Activated T-cell treated with anti-CD3 and anti-CD28 coated beads, Interleukin-2, amount 50 U/mL, for 1 hour (primary cell): ENCODE results near the gene ACHE.

ENCODE experiments used
- DNase-seq: peaks from one replicate; pipeline ENCODE4 v3.0.0-alpha.2; 2020

ACHE gene

DNA sequence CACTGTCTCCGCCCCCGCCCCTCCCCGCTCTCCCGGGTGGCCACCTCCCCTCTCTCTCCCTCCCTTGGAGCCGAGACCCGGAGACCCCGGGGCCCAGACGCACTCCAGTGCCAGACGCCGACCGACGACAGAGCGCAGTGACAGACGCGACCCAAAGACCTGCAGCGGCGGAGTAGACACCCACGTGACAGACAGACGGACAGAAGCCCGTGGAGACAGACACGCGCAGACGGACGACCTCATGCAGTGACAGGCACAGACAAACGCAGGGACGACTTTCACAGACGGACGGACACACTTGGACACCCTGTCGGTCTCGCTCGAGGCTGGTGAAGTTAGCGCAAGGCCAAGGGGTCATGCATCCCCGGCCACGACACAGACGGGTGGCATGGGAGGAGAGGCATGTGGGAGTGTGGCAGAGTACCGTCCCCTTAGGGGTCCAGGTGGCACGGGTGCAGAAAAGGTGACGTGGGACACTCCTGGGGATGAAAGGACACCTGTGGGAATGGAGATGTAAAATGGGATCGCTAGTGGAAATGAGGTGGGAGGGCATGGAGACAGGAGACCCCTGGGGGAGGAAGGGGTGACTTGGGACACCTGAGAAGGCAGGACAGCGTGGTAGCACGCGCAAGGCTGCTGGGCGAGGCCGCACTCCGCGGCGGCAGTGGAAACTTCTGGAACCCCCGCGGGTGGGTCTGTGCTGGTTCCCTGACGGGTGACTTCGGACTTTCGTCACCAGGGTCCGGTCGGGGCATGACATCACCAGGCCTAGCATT is 456 bp upstream of the ACHE start:
- no peak for DNase-seq

DNA sequence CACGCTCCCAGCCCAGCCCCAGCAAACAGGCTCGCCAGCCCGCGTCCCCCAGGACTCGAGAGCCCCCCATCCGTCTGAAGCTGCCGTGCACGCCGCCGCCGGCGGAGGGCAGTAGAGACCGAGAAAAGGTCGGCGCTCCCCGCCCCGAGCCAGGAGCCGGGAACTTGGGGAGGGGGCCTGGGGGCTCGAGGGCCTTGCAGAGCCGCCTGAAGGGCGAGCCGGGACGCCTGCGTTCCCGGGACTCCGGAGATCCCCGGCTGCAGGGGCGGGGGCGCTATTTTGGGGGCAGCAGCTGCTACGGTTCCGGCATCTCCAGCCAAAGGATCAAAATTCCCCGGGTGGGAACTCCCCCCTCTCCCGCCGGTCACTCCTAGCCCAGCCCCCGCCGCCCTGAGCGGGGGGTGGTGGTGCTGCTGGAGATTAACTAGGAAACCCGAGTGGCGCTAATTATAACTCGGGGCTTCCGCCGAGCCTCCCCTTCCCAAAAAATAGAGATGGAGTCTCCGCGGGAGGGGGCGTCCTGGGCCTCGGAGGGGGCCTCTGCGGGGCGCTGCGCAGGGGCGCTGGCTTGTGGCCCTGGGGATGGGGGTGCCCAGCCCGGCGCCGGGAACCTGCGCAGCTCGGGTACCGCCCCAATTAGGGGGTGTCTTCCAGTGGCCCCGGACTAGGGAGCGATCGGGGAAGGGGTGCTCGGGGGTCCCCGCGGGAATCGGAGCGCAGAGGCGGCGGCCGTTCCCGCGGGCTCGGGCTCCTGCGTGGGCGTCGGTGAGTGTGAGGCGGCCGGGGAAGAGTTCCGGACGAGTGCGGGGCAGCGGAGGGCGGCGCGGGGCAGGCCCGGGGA is 608 bp downstream of the ACHE start:
- peak; percentile 76 for DNase-seq

DNA sequence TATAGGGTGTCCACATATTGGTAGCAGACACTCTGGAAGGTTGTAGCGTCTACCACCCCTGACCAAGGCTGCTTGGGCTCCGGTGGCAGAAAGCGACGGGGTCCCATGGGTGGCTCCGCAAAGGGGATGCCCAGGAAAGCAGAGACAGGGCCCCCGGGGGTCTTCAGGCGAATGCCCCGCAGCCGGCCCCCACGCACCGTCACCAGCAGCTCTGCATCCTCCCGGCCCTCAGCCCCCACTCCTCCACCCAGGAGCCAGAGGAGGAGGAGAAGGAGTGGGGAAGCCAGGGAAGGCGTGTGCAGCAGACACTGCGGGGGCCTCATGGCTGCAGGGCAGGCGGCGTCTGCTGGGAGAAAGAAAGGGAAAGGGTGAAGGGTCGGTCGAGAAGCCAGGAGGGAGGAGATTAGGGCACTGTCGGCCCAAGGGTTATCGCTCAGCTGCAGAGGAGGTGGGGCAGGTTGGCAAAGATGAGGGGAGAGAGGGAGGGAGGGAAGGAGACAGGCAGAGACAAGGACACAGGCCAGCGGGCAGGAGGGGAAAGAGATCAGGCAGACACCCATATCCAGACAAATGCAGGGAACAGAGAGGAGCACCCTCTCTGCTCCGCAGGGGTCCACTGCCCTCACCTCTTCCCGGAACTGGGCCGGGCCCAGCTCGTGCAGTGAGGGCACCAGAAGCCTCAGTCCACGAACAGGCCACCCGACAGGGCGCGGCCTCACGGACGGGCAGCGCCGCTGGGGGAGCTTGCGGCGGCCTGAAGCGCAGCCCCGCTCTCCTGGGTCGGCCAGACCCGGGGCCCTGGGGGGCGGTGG is 1.6 kb downstream of the ACHE start:
- peak; percentile 20 for DNase-seq

DNA sequence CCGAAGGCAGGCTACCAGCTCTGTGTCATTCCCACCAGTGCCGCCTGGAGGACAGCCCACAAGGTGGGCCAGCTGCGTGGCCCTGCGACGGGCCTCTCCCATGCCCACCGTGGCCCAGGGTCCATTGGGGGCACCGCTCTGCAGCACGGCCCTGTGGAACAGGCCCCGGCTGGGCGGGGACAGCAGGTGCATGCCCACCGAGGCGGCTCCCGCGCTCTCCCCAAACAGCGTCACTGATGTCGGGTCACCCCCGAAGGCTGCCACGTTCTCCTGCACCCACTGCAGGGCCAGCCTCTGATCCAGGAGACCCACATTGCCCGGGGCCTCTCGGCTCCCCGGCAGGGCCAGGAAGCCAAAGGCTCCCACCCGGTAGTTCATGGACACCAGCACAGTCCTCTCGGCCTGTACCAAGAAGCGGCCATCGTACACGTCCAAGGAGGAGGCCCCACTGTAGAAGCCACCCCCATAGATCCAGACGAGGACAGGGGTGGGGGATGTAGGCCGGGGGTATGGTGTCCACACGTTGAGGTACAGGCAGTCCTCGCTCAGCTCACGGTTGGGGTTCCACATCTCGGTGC is 2.3 kb downstream of the ACHE start:
- DNase-seq: no peak

DNA sequence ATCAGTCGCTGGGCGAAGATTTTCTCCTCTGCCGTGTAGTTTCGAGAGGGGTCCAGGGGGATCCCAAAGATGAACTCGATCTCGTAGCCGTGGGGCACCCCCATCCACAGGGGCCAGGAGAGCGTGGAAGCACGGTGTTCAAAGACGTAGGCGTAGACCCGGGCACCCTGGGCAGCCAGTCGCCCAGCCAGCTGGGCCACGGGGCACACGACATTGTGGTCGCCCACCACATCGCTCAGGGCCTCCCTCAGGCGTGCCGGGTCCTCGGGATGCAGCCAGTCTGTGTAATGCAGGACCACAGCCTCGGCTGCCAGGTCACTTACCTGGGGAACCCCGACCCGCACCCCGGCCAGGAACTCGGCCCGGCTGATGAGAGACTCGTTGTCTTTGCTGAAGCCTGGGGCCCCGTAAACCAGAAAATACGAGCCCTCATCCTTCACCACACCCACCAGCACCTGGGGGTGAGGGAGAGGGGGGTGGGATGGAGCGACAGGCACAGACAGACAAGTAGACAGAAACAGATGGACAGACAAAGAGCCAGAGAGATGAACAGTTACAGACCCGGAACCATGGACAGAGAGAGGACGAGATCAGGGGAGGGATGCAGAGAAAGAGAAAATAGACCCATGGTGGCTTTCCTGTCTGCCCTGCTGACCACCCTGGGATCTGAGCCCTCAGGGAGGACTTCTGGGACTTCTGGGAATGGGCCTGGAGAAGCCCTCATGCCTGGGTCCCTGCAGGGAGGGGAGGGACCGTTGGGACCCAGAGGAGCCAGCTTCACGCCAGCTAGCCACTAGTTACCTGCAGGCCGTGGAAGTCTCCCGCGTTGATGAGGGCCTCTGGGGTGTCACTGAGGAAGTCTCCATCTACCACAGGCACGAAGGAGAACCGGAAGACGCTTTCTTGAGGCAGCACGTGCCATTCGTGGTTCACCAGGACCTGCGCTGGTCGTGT is 3.0 kb downstream of the ACHE start:
- DNase-seq: no peak

DNA sequence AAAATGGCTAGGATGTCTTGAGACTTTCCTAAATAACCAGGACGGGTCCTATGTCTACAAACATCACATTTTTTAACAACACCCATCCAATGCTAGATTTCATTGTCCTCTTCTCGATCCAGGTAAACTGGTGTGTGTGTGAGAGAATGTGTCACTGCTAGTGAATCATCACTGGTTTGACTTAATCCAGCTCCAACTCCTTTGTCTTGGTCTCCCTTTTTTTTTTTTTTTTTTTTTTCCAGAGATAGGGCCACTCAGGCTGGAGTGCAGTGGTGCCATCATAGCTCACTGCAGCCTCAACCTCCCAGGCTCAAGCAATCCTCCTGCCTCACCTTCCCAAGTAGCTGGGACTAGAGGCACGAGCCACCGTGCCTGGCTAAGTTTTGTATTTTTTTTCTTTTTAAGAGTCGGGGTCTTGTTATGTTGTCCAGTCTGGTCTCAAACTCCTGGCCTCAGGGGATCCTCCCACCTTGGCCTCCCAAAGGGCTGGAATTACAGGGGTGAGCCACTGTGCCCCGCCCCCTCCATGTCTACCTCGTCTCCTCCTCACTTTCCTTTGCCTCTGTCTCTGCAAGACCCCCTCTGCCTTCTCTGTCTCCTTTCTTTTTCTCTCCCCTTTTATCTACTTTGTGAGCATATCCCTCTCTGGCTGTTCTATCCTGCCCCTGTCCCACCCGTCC is 4.0 kb downstream of the ACHE start:
- DNase-seq: no peak

DNA sequence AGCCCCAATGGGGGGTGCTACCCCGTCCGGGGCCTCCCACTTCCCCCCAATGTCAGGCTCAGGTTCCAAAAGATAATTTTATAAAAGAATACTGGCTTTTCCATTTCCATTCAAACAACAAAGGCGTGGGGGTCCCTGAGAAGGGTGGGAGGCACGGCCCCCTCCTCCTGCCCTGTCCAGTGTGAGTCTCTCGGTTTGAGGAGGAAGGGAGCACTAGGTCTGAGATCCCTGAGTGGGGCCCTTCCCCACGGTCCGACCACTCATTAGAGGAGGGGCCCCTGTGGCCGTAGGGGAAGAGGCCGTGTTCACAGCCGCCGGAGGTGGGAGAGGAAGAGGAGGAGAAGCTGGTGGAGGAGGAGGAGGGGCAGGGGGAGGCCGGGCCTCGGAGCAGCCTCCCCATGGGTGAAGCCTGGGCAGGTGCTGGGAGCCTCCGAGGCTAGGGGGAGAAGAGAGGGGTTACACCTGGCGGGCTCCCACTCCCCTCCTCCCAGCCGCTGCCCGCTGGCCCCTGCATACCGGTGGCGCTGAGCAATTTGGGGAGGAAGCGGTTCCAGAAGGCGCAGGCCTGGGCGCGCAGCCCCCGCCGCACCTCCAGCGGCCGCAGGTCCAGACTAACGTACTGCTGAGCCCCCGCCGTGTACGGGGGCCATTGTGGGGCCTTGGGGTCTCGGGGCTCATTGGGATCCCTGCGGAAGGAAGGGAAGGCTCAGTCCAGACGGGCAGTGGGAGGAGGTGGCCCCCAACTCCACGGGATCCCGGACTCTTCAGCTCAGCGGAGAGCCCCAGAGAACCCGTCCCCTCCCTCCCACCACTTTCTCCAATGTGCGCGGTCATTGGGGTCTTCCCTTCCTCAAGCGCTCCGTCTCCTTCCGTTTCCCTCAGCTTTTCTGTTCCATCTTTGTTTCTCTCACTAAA is 4.8 kb downstream of the ACHE start:
- DNase-seq: no peak

DNA sequence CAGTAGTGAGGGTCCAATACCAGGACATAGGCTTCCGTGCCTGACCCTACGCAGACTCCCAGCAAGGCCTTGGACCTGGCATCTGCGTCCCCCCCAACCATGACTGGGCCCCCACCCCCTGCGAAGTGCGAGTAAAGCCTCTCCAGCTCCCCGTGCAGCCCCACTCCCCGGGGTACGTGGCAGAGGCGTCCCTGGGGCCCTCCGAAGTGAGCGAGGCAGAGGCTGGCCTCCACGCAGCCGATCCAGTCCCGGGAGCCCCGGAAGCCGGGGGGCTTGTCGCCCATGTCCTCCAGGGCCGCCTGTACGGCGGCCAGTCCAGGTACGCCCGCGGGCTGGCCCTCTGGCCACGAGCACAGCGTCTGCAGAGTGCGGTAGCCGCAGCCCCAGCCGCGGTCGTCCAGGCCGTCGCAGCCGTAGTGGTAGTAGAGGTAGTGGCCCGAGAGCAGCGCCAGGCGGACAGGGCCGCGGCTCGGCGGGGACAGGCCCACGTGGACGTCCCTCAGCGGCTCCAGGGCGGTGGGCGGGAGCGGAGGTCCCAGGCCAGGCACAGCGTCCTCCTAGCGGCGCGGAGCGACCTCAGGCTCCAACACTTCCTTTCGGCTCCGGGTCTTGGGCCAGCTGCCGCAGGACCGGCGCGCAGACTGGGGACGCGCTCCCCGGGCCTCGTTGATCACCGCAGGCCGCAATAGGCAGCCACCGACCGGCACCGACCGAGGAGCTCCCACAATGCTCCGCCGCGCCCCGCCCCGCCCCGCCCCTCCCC is 6.5 kb downstream of the ACHE start, which contains the start of gene UFSP1:
TSS of gene UFSP1 (minus strand) at position 728 of the 763 bp plus-strand sequence. CDS start at position 284, 444 bp downstream.
- peak; percentile 40 for DNase-seq

DNA sequence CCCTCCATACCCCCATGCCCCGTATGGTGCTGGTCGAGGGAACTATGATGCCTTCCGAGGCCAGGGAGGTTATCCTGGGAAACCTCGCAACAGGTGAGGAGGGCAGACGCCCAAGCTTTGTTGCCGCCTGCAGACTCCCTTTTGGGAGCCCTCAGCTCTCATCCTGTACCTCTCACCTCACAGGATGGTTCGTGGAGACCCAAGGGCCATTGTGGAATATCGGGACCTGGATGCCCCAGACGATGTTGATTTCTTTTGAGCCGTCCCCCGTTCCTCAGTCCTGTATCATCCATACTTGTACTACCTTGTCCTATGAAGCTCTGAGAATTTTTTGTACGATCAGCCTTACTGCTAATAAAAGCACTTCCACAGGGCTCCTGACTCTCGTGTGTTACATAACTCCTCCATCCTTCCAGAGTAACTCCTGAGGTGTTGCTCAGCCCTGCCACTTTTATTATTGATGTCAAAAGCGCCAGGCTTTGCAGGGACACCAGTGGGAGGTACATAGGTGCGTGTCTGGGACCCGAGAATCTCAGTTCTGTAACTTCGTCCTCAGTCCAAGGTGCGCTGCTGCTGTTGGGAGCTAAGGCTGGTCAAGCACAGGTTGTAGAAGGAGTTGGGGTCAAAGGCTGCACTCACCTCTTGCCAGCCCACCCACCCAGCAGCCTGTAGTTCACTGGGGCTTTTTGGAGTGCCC is 7.2 kb downstream of the ACHE start:
- DNase-seq: no peak

DNA sequence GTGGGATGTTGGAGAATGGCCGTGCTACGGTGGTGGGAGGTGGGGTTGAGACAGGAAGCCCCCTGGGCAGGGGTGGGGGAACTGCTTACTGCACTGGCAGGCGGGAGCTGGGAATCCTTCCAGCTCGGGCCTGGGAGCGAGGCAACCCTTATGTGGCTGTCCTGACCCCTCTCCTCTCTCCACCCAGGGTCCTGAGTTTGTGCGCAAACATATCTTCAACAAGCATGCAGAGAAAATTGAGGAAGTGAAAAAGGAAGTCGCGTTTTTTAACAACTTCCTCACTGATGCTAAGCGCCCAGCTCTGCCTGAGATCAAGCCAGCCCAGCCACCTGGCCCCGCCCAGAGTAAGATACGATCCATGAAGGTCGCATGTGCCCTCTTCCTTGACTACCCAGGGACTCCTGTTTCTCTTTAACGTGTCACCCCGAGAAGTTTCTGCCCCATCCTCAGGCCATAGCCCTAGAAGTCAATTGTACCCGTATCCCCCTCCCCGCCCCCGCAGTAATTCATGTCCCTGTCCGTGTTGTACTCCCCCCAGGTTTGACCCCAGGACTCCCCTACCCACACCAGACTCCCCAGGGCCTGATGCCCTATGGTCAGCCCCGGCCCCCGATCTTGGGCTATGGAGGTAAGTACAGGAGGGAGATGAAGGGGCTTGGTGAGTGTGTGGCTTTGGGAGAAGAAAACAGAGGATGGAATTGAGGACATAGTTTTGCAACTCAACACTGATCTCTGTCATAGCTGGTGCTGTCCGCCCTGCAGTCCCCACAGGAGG is 8.0 kb downstream of the ACHE start:
- peak; percentile 54 for DNase-seq

DNA sequence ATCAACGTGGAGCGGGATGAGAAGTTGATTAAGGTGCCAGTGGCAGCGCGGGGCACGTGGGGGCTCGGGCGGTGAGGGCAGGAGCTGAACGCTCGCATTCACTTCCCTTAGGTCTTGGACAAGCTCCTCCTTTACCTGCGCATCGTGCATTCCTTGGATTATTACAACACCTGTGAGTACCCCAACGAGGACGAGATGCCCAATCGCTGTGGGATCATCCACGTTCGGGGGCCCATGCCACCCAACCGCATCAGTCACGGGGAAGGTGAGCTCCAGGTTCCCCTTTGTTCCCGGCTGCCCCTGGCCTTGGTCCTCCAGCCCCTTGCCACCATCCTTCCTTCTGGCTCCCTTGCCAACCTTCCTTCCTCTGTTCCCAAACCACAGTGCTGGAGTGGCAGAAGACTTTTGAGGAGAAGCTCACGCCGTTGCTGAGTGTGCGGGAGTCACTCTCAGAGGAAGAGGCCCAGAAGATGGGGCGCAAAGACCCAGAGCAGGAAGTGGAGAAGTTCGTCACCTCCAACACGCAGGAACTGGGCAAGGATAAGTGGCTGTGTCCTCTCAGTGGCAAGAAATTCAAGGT is 8.7 kb downstream of the ACHE start:
- DNase-seq: no peak

DNA sequence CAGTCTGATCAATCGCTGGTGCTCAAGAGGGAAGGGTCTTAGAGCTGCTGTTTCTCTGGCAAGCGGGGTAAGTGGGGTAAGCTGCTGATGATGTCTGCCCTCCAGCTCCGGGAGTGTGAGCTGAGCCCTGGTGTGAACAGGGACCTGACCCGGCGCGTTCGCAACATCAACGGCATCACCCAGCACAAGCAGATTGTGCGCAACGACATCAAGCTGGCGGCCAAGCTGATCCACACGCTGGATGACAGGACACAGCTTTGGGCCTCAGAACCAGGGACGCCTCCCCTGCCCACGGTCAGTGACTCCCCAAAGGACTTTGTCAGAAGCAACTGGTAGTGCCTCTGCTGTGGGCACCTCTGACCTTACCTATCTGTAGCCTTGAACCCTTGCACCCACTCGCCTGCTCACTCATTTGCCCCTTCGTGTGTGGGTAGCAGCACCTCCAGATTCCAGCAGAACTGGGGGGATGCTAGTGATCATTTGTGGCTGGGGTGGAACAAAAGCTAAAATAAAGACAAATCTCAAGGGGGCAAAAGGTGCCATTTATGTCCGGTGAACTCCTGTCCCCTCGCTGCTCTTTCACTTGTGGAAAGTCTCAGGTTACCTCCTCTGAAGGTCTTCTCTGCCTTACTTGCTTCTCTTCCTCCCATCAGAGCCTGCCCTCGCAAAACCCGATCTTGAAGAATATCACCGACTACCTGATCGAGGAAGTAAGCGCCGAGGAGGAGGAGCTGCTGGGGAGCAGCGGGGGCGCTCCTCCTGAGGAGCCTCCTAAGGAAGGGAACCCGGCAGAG is 9.3 kb downstream of the ACHE start:
- no peak for DNase-seq

DNA sequence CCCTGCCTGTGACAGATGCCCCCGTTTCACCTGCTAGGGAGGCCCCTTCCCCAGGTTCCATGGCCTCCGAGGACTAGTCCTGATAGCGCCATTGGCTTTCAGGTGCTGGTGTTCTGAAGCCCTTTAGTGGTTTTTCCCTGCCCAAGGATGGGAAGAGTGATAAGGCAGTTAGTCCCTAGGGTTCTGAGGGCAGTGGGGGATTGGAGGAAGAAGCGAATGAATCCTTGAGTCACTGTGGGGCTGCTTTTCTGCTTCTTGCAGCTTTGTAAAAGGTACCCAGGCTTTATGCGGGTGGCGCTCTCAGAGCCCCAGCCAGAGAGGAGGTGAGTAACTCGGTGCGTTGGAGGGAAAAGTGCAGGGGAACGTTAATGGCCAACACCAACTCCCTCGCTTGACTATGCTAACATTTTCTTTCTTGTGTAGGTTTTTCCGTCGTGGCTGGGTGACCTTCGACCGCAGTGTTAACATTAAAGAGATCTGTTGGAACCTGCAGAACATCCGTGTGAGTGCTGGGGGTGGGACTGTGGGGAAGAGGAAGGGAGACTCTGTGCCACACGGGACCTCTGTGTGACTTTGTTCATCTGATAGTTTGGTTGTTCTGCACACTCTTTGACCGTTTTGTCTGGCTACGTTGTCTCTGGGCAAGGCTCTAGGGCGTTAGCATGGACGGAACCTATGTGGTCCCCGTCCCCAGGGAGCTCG is 10.1 kb downstream of the ACHE start:
- DNase-seq: no peak

DNA sequence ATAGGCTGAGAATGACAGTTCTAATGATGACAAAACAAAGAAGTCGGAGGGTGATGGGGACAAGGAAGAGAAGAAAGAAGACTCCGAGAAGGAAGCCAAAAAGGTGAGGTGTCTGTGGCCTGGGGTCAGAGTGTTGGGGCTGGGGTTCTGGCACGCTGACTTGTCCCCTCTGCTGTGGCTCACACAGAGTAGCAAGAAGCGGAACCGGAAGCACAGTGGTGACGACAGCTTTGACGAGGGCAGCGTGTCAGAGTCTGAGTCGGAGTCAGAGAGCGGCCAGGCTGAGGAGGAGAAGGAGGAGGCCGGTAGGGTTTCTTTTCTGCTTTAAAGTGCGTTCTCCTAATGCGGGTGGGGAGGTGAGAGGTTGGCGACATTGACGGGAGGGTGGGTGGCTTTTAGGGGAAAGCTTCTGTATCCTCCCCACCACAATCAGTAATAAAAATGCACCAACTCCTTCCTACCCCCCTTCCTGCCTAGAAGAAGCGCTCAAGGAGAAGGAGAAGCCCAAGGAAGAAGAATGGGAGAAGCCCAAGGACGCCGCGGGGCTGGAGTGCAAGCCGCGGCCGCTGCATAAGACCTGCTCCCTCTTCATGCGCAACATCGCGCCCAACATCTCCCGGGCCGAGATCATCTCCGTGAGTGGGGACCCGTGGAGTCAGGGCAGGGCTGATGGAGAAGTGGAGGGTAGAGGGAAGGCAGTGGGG is 10.8 kb downstream of the ACHE start:
- peak; percentile 54 for DNase-seq
